Panc1 (cell line): Measurements from ENCODE around the gene FAM83E. TPM values are rescaled to one million over a fixed set of nuclear protein-coding genes. Genes with fewer than 3 reads are reported as not detected.
"Not testable (repeated sequence)": the region's sequence is repeated elsewhere in the genome, so short reads cannot be mapped to it uniquely, and the experiment has no call there.

Experiments
- ATAC-seq: fragments of 200-7000 bp; cut with Tn5 transposase; 2 replicates; pipeline ENCODE4 v1.9.1; 2020; ENCODE audit warnings: mild to moderate bottlenecking, moderate library complexity
- BruUV-seq: library from RNA; stranded (reverse); fragments of 400-500 nt; replicated peaks from 2 replicates; lab custom pipeline; 2021; lab: Mats Ljungman, UMichigan
- CTCF ChIA-PET: fragments of 300-600 bp; sonication (Branson Sonifier 250); formaldehyde crosslinking; loops from one replicate; lab custom pipeline; 2022; ENCODE audit warnings: antibody characterized with exemption; lab: Charles Lee
- POLR2A ChIA-PET: fragments of 300-600 bp; sonication (Branson Sonifier 250); formaldehyde crosslinking; loops from one replicate; lab custom pipeline; 2022; ENCODE audit warnings: antibody characterized with exemption; lab: Charles Lee
- DNase-seq: peaks from one replicate; pipeline ENCODE4 v3.0.0-alpha.2; 2010; ENCODE audit warnings: low read depth, low spot score
- H3K27ac ChIP-seq: 2 replicates; pipeline ENCODE4 v1.5.1; 2011; ENCODE audit warnings: mild to moderate bottlenecking, low read length, inconsistent platforms
- H3K27me3 ChIP-seq: fragments of 200-500 bp; sonication (Bioruptor generic); 2 replicates; pipeline ENCODE4 v1.6.0; 2014; ENCODE audit warnings: low read length, inconsistent platforms; ENCODE audit not compliant: control insufficient read depth, insufficient read depth
- H3K36me3 ChIP-seq: fragments of 200-500 bp; sonication (Bioruptor generic); 2 replicates; pipeline ENCODE4 v1.5.1; 2014; ENCODE audit warnings: inconsistent platforms, mild to moderate bottlenecking, low read length, moderate library complexity; ENCODE audit not compliant: control insufficient read depth, insufficient read depth
- H3K4me1 ChIP-seq: 2 replicates; pipeline ENCODE4 v1.5.1; 2011; ENCODE audit warnings: inconsistent platforms, mild to moderate bottlenecking, low read length, moderate library complexity; ENCODE audit not compliant: control insufficient read depth, insufficient read depth
- H3K4me3 ChIP-seq, 2 experiments: 2 replicates each; pipeline ENCODE4 v1.5.1; 2011 to 2012; ENCODE audit warnings: low read depth in 2 of 2, low read length in 2 of 2, mild to moderate bottlenecking in 2 of 2, inconsistent platforms in 1 of 2, moderate library complexity in 1 of 2
- H3K9me3 ChIP-seq: fragments of 200-500 bp; sonication (Bioruptor generic); 2 replicates; pipeline ENCODE4 v1.5.1; 2014; ENCODE audit warnings: low read depth, mild to moderate bottlenecking, inconsistent platforms, low read length, moderate library complexity; ENCODE audit not compliant: control insufficient read depth, insufficient read depth
- POLR2AphosphoS5 ChIP-seq: IDR thresholded peaks from 2 replicates; pipeline ENCODE4 v1.6.1; 2012; ENCODE audit warnings: mild to moderate bottlenecking, low read depth, low read length, moderate library complexity
- SIN3A ChIP-seq: IDR thresholded peaks from 2 replicates; pipeline ENCODE4 v1.6.1; 2012; ENCODE audit warnings: low read depth, mild to moderate bottlenecking, low read length, moderate library complexity, borderline replicate concordance; ENCODE audit not compliant: insufficient read depth
- TCF7L2 ChIP-seq: IDR thresholded peaks from 2 replicates; pipeline ENCODE4 v1.6.1; 2011; ENCODE audit warnings: mild to moderate bottlenecking, low read depth, low read length, inconsistent platforms
- in situ Hi-C: cut with HindIII; loops from 2 replicates; pipeline ENCODE4 v1.10.0; 2016; ENCODE audit warnings: low sequenced_read_pairs, low pct_unique_long_range_greater_than_20kb
- intact Hi-C: fragments of 100-400 bp; cut with micrococcal nuclease; formaldehyde crosslinking; loops from one replicate; pipeline ENCODE4 v1.10.0; 2022; ENCODE audit not compliant: unreplicated experiment
- total RNA-seq: library from RNA; stranded (reverse); gene quantifications from one replicate; pipeline ENCODE4 v1.2.1, GENCODE V29; 2021; ENCODE audit not compliant: unreplicated experiment
- TF ChIP-seq, protein P1 (sequence below), 2 experiments: IDR thresholded peaks; 2 replicates each; pipeline ENCODE4 v1.6.1; 2011 to 2012; ENCODE audit warnings: low read depth in 2 of 2, control low read depth in 1 of 2, low read length in 1 of 2, mild to moderate bottlenecking in 1 of 2, moderate library complexity in 1 of 2; ENCODE audit not compliant: insufficient read depth in 1 of 2
- TF ChIP-seq, protein P2 (sequence below): fragments of 450-650 bp; IDR thresholded peaks from 2 replicates; pipeline ENCODE4 v1.5.1; 2017; ENCODE audit warnings: mild to moderate bottlenecking

The FAM83E gene
- total RNA-seq, 1 experiment from 2014 or later: 1.0 TPM

GRCh38 chr19:48633148-48634035 is 18.5 kb upstream of the FAM83E start:
- in situ Hi-C loops: no loop called here
- no peak for ATAC-seq
- CTCF ChIA-PET: no interaction called here

GRCh38 chr19:48632692-48633147 is 17.8 kb upstream of the FAM83E start:
- Histone ChIP-seq H3K27ac (peak overlapping the region; percentile 96; the same call in 1 of the 2 replicates), H3K9me3 (no peaks in the 10 kb centered on the region), H3K36me3 (no peaks in the 10 kb centered on the region; the same call in 1 of the 2 replicates), H3K4me1 (peaks cover 23% of the 10 kb centered on the region), H3K27me3 (no peaks in the 10 kb centered on the region), H3K4me3 (no peak overlapping the region)
- in situ Hi-C loops (no loop called here), intact Hi-C loops (no loop called here)
- ChIA-PET CTCF (no interaction called here), POLR2A (interaction anchor here (0.6 kb wide), 1 partner anchor 254 kb away, joined by 5 read pairs; no protein-coding TSS in a partner anchor)
- no TSS peak for BruUV-seq
- TF ChIP-seq, protein P1, sequence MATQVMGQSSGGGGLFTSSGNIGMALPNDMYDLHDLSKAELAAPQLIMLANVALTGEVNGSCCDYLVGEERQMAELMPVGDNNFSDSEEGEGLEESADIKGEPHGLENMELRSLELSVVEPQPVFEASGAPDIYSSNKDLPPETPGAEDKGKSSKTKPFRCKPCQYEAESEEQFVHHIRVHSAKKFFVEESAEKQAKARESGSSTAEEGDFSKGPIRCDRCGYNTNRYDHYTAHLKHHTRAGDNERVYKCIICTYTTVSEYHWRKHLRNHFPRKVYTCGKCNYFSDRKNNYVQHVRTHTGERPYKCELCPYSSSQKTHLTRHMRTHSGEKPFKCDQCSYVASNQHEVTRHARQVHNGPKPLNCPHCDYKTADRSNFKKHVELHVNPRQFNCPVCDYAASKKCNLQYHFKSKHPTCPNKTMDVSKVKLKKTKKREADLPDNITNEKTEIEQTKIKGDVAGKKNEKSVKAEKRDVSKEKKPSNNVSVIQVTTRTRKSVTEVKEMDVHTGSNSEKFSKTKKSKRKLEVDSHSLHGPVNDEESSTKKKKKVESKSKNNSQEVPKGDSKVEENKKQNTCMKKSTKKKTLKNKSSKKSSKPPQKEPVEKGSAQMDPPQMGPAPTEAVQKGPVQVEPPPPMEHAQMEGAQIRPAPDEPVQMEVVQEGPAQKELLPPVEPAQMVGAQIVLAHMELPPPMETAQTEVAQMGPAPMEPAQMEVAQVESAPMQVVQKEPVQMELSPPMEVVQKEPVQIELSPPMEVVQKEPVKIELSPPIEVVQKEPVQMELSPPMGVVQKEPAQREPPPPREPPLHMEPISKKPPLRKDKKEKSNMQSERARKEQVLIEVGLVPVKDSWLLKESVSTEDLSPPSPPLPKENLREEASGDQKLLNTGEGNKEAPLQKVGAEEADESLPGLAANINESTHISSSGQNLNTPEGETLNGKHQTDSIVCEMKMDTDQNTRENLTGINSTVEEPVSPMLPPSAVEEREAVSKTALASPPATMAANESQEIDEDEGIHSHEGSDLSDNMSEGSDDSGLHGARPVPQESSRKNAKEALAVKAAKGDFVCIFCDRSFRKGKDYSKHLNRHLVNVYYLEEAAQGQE (IDR thresholded peaks at IDR 0.05; ENCODE audit: insufficient read depth in 1 of 2, low read depth in 2 of 2, low read length in 1 of 2): no peak
- TF ChIP-seq TCF7L2 (peak; percentile 56; the same call in 1 of the 2 replicates), POLR2AphosphoS5 (no peak), SIN3A (no peak)
- TF ChIP-seq, protein P2, sequence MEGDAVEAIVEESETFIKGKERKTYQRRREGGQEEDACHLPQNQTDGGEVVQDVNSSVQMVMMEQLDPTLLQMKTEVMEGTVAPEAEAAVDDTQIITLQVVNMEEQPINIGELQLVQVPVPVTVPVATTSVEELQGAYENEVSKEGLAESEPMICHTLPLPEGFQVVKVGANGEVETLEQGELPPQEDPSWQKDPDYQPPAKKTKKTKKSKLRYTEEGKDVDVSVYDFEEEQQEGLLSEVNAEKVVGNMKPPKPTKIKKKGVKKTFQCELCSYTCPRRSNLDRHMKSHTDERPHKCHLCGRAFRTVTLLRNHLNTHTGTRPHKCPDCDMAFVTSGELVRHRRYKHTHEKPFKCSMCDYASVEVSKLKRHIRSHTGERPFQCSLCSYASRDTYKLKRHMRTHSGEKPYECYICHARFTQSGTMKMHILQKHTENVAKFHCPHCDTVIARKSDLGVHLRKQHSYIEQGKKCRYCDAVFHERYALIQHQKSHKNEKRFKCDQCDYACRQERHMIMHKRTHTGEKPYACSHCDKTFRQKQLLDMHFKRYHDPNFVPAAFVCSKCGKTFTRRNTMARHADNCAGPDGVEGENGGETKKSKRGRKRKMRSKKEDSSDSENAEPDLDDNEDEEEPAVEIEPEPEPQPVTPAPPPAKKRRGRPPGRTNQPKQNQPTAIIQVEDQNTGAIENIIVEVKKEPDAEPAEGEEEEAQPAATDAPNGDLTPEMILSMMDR: no peak
- DNase-seq (no peak), ATAC-seq (no peak)

More at GRCh38 chr19:48633148-48634035, 18.5 kb upstream of the FAM83E start:
- Histone ChIP-seq H3K27me3 (no peaks in the 10 kb centered on the region), H3K27ac (peak overlapping the region; percentile 96), H3K9me3 (no peaks in the 10 kb centered on the region), H3K4me3 (peak overlapping the region in 1 of 2 experiments; percentile 10; a peak in 2 of 4 replicates), H3K36me3 (no peaks in the 10 kb centered on the region; the same call in 1 of the 2 replicates), H3K4me1 (peaks cover 25% of the 10 kb centered on the region)
- no peak for TF ChIP-seq POLR2AphosphoS5
- TF ChIP-seq TCF7L2: no peak
- TF ChIP-seq, protein P1 (IDR thresholded peaks at IDR 0.05; ENCODE audit: insufficient read depth in 1 of 2, low read depth in 2 of 2, low read length in 1 of 2): no peak
- no peak for TF ChIP-seq SIN3A
- TF ChIP-seq, protein P2: no peak
- POLR2A ChIA-PET: interaction anchor here (0.6 kb wide), 1 partner anchor 253 kb away, joined by 5 read pairs; no protein-coding TSS in a partner anchor
- intact Hi-C loops: no loop called here
- no TSS peak for BruUV-seq
- no peak for DNase-seq

DNA sequence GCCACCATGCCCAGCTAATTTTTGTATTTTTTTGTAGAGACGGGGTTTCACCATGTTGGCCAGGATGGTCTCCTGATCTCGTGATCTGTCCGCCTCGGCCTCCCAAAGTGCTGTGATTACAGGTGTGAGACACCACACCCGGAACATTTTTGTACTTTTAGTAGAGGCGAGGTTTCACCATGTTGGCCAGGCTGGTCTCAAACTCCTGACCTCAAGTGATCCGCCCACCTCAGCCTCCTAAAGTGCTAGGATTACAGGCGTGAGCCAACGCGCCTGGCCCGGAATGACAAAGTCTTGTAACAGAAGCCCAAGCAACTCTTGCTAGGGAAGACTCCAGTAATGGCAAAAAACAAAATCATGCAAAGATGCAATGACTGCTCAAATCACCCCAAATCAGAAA is 17.4 kb upstream of the FAM83E start:
- H3K27ac ChIP-seq, ATAC-seq, CTCF ChIA-PET, H3K36me3 ChIP-seq, H3K27me3 ChIP-seq, intact Hi-C loops, DNase-seq, H3K4me3 ChIP-seq, in situ Hi-C loops, BruUV-seq, H3K9me3 ChIP-seq: not testable (repeated sequence)
- POLR2A ChIA-PET: interaction anchor here (0.6 kb wide), 1 partner anchor 254 kb away, joined by 5 read pairs; no protein-coding TSS in a partner anchor
- H3K4me1 ChIP-seq: peaks cover 23% of the 10 kb centered on the region
